Measurements from ENCODE around the gene FRY. TPM values are rescaled to one million over a fixed set of nuclear protein-coding genes. Genes with fewer than 3 reads are reported as not detected.

Gene FRY
- total and polyA plus RNA-seq, 2 donors (not counting 1 experiment from before 2014, with no cell fraction given): 2.3 to 6.3 TPM

GRCh38 chr13:32210101-32210500 lies 178.5 kb downstream of the FRY start:
- Mint-ChIP-seq H3K27ac (no peak overlapping the region), H3K4me1 (no peaks in the 10 kb centered on the region), H3K4me3 (no peak overlapping the region), H3K9me3 (ENCODE audit: insufficient read depth) (no peaks in the 10 kb centered on the region), H3K27me3 (no peaks in the 10 kb centered on the region)
- H3K27ac ChIP-seq (ENCODE audit: low read length in 2 of 2): no peak overlapping the region
- TF ChIP-seq CTCF (IDR thresholded peaks at IDR 0.05) (no peak), EZH2 (IDR thresholded peaks at IDR 0.05; ENCODE audit: borderline replicate concordance, insufficient read depth, low read depth, low read length, poor library complexity, severe bottlenecking) (no peak)
- no peak overlapping the region for H3K4me2 ChIP-seq (replicated peaks; ENCODE audit: low read depth, low read length, poor library complexity, severe bottlenecking)
- no peak for DNase-seq
- H3K4me3 ChIP-seq (ENCODE audit: control extremely low read depth in 1 of 5, extremely low read depth in 1 of 5, insufficient read depth in 1 of 5, low read depth in 2 of 5, low read length in 4 of 5): no peak overlapping the region
- no peaks in the 10 kb centered on the region for H3K9me3 ChIP-seq (ENCODE audit: control extremely low read depth in 1 of 3, control insufficient read depth in 2 of 3, insufficient read depth in 1 of 3, low read length in 2 of 3)
- no peaks in the 10 kb centered on the region for H3K4me1 ChIP-seq (ENCODE audit: control insufficient read depth in 2 of 2, insufficient read depth in 2 of 2, low read length in 2 of 2)
- H2AFZ ChIP-seq (ENCODE audit: insufficient read depth, low read depth, low read length, poor library complexity, severe bottlenecking): no peak overlapping the region
- no peaks in the 10 kb centered on the region for H3K36me3 ChIP-seq (replicated peaks in 1 of 2; ENCODE audit: control extremely low read depth in 1 of 2, control insufficient read depth in 1 of 2, extremely low read depth in 1 of 2, insufficient read depth in 2 of 2, low read length in 1 of 2)
- no peak overlapping the region for H3K9ac ChIP-seq (ENCODE audit: low read length)
- intact Hi-C loops (cut with micrococcal nuclease): no loop called here
- H3K27me3 ChIP-seq (replicated peaks in 1 of 4; ENCODE audit: control extremely low read depth in 1 of 4, control insufficient read depth in 3 of 4, insufficient read depth in 4 of 4, low read length in 3 of 4): no peaks in the 10 kb centered on the region
- no peak for ATAC-seq (ENCODE audit: low read depth)
- POLR2A ChIA-PET: no interaction called here
- CTCF ChIA-PET: interaction anchor here (0.5 kb wide), 1 partner anchor 321 kb away, joined by 3 read pairs; no protein-coding TSS in a partner anchor
- H3K79me2 ChIP-seq (ENCODE audit: control insufficient read depth, insufficient read depth, low read length): no peaks in the 10 kb centered on the region
- no peaks in the 10 kb centered on the region for H4K20me1 ChIP-seq (ENCODE audit: control insufficient read depth, insufficient read depth, low read length, poor library complexity, severe bottlenecking)

GRCh38 chr13:32211813-32212212 lies 180.2 kb downstream of the FRY start:
- Mint-ChIP-seq H3K27ac (no peak overlapping the region), H3K9me3 (ENCODE audit: insufficient read depth) (no peaks in the 10 kb centered on the region), H3K4me3 (no peak overlapping the region), H3K27me3 (no peaks in the 10 kb centered on the region), H3K4me1 (no peaks in the 10 kb centered on the region)
- ATAC-seq (ENCODE audit: low read depth) (no peak), DNase-seq (no peak)
- TF ChIP-seq CTCF (IDR thresholded peaks at IDR 0.05): no peak
- no peak for TF ChIP-seq EZH2 (IDR thresholded peaks at IDR 0.05; ENCODE audit: borderline replicate concordance, insufficient read depth, low read depth, low read length, poor library complexity, severe bottlenecking)
- WGBS (ENCODE audit: insufficient coverage): 82% methylated on average over 1 of the region's 3 CpGs
- ChIA-PET POLR2A (no interaction called here), CTCF (no interaction called here)
- Histone ChIP-seq H3K4me3 (ENCODE audit: control extremely low read depth in 1 of 5, extremely low read depth in 1 of 5, insufficient read depth in 1 of 5, low read depth in 2 of 5, low read length in 4 of 5) (no peak overlapping the region), H4K20me1 (ENCODE audit: control insufficient read depth, insufficient read depth, low read length, poor library complexity, severe bottlenecking) (no peaks in the 10 kb centered on the region), H3K9me3 (ENCODE audit: control extremely low read depth in 1 of 3, control insufficient read depth in 2 of 3, insufficient read depth in 1 of 3, low read length in 2 of 3) (no peaks in the 10 kb centered on the region), H3K4me1 (ENCODE audit: control insufficient read depth in 2 of 2, insufficient read depth in 2 of 2, low read length in 2 of 2) (no peaks in the 10 kb centered on the region), H3K4me2 (replicated peaks; ENCODE audit: low read depth, low read length, poor library complexity, severe bottlenecking) (no peak overlapping the region), H2AFZ (ENCODE audit: insufficient read depth, low read depth, low read length, poor library complexity, severe bottlenecking) (no peak overlapping the region), H3K36me3 (replicated peaks in 1 of 2; ENCODE audit: control extremely low read depth in 1 of 2, control insufficient read depth in 1 of 2, extremely low read depth in 1 of 2, insufficient read depth in 2 of 2, low read length in 1 of 2) (no peaks in the 10 kb centered on the region), H3K27me3 (replicated peaks in 1 of 4; ENCODE audit: control extremely low read depth in 1 of 4, control insufficient read depth in 3 of 4, insufficient read depth in 4 of 4, low read length in 3 of 4) (no peaks in the 10 kb centered on the region), H3K27ac (ENCODE audit: low read length in 2 of 2) (no peak overlapping the region), H3K79me2 (ENCODE audit: control insufficient read depth, insufficient read depth, low read length) (no peaks in the 10 kb centered on the region), H3K9ac (ENCODE audit: low read length) (no peak overlapping the region)
- intact Hi-C loops (cut with micrococcal nuclease): no loop called here

Measured in B cell (primary cell).